ENCODE results near the gene JAG1. TPM values are rescaled to one million over a fixed set of nuclear protein-coding genes. Genes with fewer than 3 reads are reported as not detected.

Gene JAG1
- total RNA-seq, 1 experiment from 2014 or later, result 176 TPM

DNA sequence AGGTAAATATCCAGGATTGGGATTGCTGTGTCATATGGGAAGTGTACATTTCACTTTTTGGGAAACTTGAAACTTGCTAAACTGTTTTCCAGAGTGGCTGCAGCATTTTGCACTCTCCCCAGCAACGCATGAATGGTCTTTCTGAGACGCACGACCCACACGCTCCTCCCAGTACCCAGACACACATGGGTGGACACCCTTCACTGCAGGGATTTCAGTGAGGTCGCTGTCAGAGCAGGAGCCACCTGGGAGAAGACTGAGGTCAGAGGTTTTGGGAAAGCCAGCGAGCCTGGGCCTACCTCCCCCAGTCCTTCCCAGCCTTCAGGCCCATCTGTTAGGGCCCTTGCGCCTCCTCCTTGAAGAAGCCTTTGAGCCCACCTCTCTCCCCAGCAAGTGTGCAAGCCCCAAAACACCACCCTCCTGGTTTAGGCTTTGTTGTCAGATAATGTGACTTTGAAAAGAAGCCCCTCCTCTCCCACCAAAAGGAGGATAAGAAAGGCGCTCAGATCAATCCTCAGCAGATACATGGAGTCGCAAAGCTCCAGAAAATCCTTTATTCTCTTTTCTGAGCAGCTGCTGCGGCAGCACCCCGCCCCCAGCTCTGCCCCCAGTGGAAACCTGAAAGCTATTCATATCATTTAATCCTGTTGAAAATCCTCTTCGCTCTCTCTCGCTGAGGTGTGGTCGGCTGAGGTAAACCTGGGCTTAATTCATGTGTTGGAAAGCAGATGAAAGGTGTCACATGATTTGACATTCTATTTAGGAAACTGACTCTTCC lies 12.7 kb upstream of the JAG1 start:
- intact Hi-C loops (cut with micrococcal nuclease), result no loop called here
- Histone ChIP-seq H3K27me3 (ENCODE audit: low read length) (no peaks in the 10 kb centered on the region), H3K79me2 (ENCODE audit: low read length) (no peaks in the 10 kb centered on the region), H3K4me2 (ENCODE audit: low read length) (no peak overlapping the region), H3K27ac (ENCODE audit: low read length) (no peak overlapping the region), H3K9ac (ENCODE audit: low read length) (no peak overlapping the region), H3K4me1 (ENCODE audit: insufficient read depth, low read length) (no peaks in the 10 kb centered on the region), H3K36me3 (ENCODE audit: low read depth, low read length) (no peaks in the 10 kb centered on the region), H2AFZ (ENCODE audit: low read length) (no peak overlapping the region), H3F3A (ENCODE audit: low read length, unreplicated experiment) (no peaks in the 10 kb centered on the region), H3K4me3 (ENCODE audit: low read length) (no peak overlapping the region), H4K20me1 (ENCODE audit: low read length) (no peaks in the 10 kb centered on the region), H3K9me2 (replicated peaks; ENCODE audit: low read length) (no peaks in the 10 kb centered on the region), H3K9me3 (ENCODE audit: low read length) (no peaks in the 10 kb centered on the region)
- BruUV-seq (replicated peaks), result no TSS peak
- POLR2A ChIA-PET (ENCODE audit: unreplicated experiment), result interaction anchor here (0.5 kb wide), 1 partner anchor 581 kb away, joined by 7 read pairs; no protein-coding TSS in a partner anchor
- TF ChIP-seq EZH2phosphoT487 (IDR thresholded peaks at IDR 0.05; ENCODE audit: borderline replicate concordance, low read length) (no peak), EZH2 (IDR thresholded peaks at IDR 0.05; ENCODE audit: low read length, unreplicated experiment) (no peak)
- TF ChIP-seq, protein P1, sequence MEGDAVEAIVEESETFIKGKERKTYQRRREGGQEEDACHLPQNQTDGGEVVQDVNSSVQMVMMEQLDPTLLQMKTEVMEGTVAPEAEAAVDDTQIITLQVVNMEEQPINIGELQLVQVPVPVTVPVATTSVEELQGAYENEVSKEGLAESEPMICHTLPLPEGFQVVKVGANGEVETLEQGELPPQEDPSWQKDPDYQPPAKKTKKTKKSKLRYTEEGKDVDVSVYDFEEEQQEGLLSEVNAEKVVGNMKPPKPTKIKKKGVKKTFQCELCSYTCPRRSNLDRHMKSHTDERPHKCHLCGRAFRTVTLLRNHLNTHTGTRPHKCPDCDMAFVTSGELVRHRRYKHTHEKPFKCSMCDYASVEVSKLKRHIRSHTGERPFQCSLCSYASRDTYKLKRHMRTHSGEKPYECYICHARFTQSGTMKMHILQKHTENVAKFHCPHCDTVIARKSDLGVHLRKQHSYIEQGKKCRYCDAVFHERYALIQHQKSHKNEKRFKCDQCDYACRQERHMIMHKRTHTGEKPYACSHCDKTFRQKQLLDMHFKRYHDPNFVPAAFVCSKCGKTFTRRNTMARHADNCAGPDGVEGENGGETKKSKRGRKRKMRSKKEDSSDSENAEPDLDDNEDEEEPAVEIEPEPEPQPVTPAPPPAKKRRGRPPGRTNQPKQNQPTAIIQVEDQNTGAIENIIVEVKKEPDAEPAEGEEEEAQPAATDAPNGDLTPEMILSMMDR (conservative IDR thresholded peaks at IDR 0.05; ENCODE audit: low read depth, low read length), result no peak
- DNase-seq, result no peak
- no peak for ATAC-seq
- CTCF ChIA-PET, result no interaction called here

DNA sequence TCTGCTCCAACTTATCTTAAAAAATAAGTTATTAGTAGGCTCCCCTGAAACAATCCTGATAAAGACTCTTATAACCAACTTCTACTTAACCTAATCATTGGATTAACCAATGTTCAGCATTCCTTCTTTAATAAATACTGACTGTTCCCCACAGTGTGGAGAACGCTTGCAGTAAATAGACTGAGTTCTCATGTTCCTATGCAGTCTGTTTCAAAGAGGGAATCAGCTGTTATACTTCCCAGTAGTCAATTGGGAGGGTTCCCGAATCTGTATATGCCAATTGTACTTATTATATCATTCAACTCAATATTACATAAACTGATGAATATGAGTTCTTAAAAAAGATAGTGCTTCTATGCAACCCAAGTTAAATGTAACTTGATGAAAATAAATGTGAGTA lies 9.7 kb upstream of the JAG1 start:
- H4K20me1 ChIP-seq (ENCODE audit: low read length), result no peaks in the 10 kb centered on the region
- H3K27ac ChIP-seq (ENCODE audit: low read length), result no peak overlapping the region
- no peaks in the 10 kb centered on the region for H3K9me3 ChIP-seq (ENCODE audit: low read length)
- no TSS peak for BruUV-seq (replicated peaks)
- no peak overlapping the region for H3K9ac ChIP-seq (ENCODE audit: low read length)
- DNase-seq (no peak), ATAC-seq (no peak)
- no peak overlapping the region for H3K4me3 ChIP-seq (ENCODE audit: low read length)
- H3K4me2 ChIP-seq (ENCODE audit: low read length), result no peak overlapping the region
- peaks cover 14% of the 10 kb centered on the region for H3K4me1 ChIP-seq (ENCODE audit: insufficient read depth, low read length)
- H3K36me3 ChIP-seq (ENCODE audit: low read depth, low read length), result no peaks in the 10 kb centered on the region
- no peak overlapping the region for H2AFZ ChIP-seq (ENCODE audit: low read length)
- no peaks in the 10 kb centered on the region for H3K9me2 ChIP-seq (replicated peaks; ENCODE audit: low read length)
- TF ChIP-seq EZH2 (IDR thresholded peaks at IDR 0.05; ENCODE audit: low read length, unreplicated experiment) (no peak), EZH2phosphoT487 (IDR thresholded peaks at IDR 0.05; ENCODE audit: borderline replicate concordance, low read length) (no peak)
- TF ChIP-seq, protein P1 (conservative IDR thresholded peaks at IDR 0.05; ENCODE audit: low read depth, low read length), result no peak
- no peaks in the 10 kb centered on the region for H3K79me2 ChIP-seq (ENCODE audit: low read length)
- no peaks in the 10 kb centered on the region for H3F3A ChIP-seq (ENCODE audit: low read length, unreplicated experiment)
- no peaks in the 10 kb centered on the region for H3K27me3 ChIP-seq (ENCODE audit: low read length)
- intact Hi-C loops (cut with micrococcal nuclease), result no loop called here
- POLR2A ChIA-PET (ENCODE audit: unreplicated experiment), result interaction anchor here (0.5 kb wide), 1 partner anchor 85 kb away, joined by 3 read pairs; no protein-coding TSS in a partner anchor
- CTCF ChIA-PET, result no interaction called here

DNA sequence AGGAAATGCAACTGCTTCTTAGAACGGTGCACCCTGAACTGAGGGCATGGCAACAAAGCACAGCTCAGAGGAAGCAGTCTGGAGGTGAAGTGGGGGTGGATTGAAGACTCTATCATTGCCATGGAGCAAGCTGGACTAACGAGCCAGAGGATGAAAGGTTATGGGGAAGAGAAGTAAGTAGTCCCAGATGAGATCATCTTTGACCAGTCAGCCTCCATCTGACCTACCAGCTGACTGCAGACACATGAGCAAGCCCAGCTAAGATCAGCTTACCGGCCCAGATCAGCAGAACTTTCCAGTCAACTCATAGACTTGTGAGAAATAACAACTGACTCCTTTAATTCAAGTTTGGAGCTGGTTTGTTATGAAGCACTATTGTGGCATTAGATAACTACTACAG lies 9.1 kb upstream of the JAG1 start:
- H3K4me2 ChIP-seq (ENCODE audit: low read length), result no peak overlapping the region
- intact Hi-C loops (cut with micrococcal nuclease), result no loop called here
- CTCF ChIA-PET, result interaction anchor here (0.5 kb wide), 1 partner anchor 319 kb away, joined by 3 read pairs; no protein-coding TSS in a partner anchor

More for the DNA sequence above, 9.1 kb upstream of the JAG1 start:
- POLR2A ChIA-PET (ENCODE audit: unreplicated experiment), result interaction anchor here (0.5 to 0.6 kb wide), 2 partner anchors 84 to 165 kb away, joined by 3 read pairs; no protein-coding TSS in a partner anchor
- H4K20me1 ChIP-seq (ENCODE audit: low read length), result no peaks in the 10 kb centered on the region
- no peaks in the 10 kb centered on the region for H3F3A ChIP-seq (ENCODE audit: low read length, unreplicated experiment)
- no peak overlapping the region for H3K27ac ChIP-seq (ENCODE audit: low read length)
- H3K79me2 ChIP-seq (ENCODE audit: low read length), result no peaks in the 10 kb centered on the region
- DNase-seq, result no peak
- H3K9me2 ChIP-seq (replicated peaks; ENCODE audit: low read length), result no peaks in the 10 kb centered on the region
- no peak overlapping the region for H3K9ac ChIP-seq (ENCODE audit: low read length)
- no peaks in the 10 kb centered on the region for H3K36me3 ChIP-seq (ENCODE audit: low read depth, low read length)
- peaks cover 16% of the 10 kb centered on the region for H3K4me1 ChIP-seq (ENCODE audit: insufficient read depth, low read length)
- no peaks in the 10 kb centered on the region for H3K27me3 ChIP-seq (ENCODE audit: low read length)
- H3K4me3 ChIP-seq (ENCODE audit: low read length), result no peak overlapping the region
- no peaks in the 10 kb centered on the region for H3K9me3 ChIP-seq (ENCODE audit: low read length)
- H2AFZ ChIP-seq (ENCODE audit: low read length), result no peak overlapping the region
- TF ChIP-seq, protein P1 (conservative IDR thresholded peaks at IDR 0.05; ENCODE audit: low read depth, low read length), result no peak
- TF ChIP-seq EZH2phosphoT487 (IDR thresholded peaks at IDR 0.05; ENCODE audit: borderline replicate concordance, low read length), result no peak
- TF ChIP-seq EZH2 (IDR thresholded peaks at IDR 0.05; ENCODE audit: low read length, unreplicated experiment), result no peak
- BruUV-seq (replicated peaks), result no TSS peak
- ATAC-seq, result no peak

All from PC-3 (cell line).